Sigmoid colon (tissue), 4 donors: ENCODE measurements around the gene DNAJC12.
A peak's percentile ranks its signal among the peaks of the same experiment; 100 is the strongest.

ENCODE experiments used
- EP300 ChIP-seq, 4 donors: sonication (generic); formaldehyde crosslinking; IDR thresholded peaks; one replicate each; pipeline ENCODE4 v1.6.1; 2017; ENCODE audit warnings: antibody characterized with exemption in 4 of 4
- POLR2A ChIP-seq, 2 donors: fragments of 450-650 bp; IDR thresholded peaks; one replicate each; pipeline ENCODE4 v1.6.1; 2016; ENCODE audit warnings: antibody characterized with exemption in 2 of 2, mild to moderate bottlenecking in 2 of 2, moderate library complexity in 2 of 2
- POLR2AphosphoS5 ChIP-seq, 4 donors: sonication (generic); formaldehyde crosslinking; IDR thresholded peaks; one replicate each; pipeline ENCODE4 v1.6.1; 2017; ENCODE audit warnings: antibody characterized with exemption in 4 of 4
- TF ChIP-seq, protein P1 (sequence below), 4 experiments: fragments of 450-650 bp in 3 of 4; fragments of 200-600 bp in 1 of 4; IDR thresholded peaks; one replicate each; pipeline ENCODE4 v1.5.1; 2016 to 2019; ENCODE audit warnings: antibody characterized with exemption in 4 of 4, mild to moderate bottlenecking in 3 of 4, moderate library complexity in 2 of 4

DNA sequence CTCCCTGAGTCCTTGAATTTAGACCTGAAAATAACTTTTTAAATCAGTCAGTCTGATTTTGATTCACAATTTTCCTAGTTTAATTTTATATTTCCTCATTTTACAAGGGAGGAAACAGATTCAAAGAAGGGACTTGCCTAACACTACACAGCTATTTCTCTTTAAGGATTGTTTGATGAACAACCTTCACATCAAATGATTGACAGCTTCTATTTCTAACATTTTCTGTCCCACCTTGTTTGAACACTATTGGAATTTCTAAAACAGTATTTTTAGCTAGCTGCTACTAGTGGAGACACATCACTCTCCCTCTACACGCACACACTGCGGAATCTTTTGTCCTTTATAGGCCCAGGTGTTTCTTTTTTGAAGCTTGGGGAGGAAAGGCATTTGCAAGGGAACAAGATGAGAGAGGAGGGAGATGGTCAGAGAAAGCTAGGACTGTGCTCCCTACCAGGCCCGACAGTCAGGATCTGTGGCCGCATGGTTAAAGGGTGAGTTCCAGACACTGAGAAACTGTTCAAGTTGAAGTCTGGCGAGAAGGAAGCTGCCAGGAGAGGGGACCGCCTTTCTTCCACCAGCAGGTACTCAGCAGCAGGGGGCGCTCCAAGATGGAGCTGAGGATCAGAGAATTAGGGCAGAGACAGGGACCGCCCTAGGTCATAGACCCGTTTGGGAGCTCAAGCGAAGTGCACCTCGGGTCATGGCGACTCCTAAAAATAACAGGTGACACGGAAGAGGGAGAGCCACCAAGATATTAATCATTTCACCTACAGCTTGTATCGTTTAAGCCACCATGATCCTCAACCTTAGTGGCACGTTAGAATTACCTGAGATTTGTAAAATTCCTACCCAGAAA lies 49.7 kb downstream of the DNAJC12 start:
- TF ChIP-seq, protein P1, sequence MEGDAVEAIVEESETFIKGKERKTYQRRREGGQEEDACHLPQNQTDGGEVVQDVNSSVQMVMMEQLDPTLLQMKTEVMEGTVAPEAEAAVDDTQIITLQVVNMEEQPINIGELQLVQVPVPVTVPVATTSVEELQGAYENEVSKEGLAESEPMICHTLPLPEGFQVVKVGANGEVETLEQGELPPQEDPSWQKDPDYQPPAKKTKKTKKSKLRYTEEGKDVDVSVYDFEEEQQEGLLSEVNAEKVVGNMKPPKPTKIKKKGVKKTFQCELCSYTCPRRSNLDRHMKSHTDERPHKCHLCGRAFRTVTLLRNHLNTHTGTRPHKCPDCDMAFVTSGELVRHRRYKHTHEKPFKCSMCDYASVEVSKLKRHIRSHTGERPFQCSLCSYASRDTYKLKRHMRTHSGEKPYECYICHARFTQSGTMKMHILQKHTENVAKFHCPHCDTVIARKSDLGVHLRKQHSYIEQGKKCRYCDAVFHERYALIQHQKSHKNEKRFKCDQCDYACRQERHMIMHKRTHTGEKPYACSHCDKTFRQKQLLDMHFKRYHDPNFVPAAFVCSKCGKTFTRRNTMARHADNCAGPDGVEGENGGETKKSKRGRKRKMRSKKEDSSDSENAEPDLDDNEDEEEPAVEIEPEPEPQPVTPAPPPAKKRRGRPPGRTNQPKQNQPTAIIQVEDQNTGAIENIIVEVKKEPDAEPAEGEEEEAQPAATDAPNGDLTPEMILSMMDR (IDR thresholded peaks at IDR 0.05) = peak in 1 of 4 experiments; percentile 32
- no peak for TF ChIP-seq POLR2AphosphoS5 (IDR thresholded peaks at IDR 0.05)
- no peak for TF ChIP-seq POLR2A (IDR thresholded peaks at IDR 0.05)
- TF ChIP-seq EP300 (IDR thresholded peaks at IDR 0.05) = no peak
